ENCODE data around the gene TNNT3.

Gene TNNT3

GRCh38 chr11:1964955-1965354 lies 45.5 kb downstream of the TNNT3 start:
- no peak overlapping the region for H3K27ac ChIP-seq (ENCODE audit: low read depth, low read length)
- no peak overlapping the region for H3K4me3 ChIP-seq (ENCODE audit: low read depth in 1 of 2, low read length in 2 of 2)
- no peaks in the 10 kb centered on the region for H3K4me1 ChIP-seq (ENCODE audit: insufficient read depth, low read length)
- H3K27me3 ChIP-seq (ENCODE audit: control insufficient read depth in 1 of 2, insufficient read depth in 2 of 2, low read length in 2 of 2), result no peaks in the 10 kb centered on the region
- no peaks in the 10 kb centered on the region for H3K36me3 ChIP-seq (ENCODE audit: insufficient read depth, low read length)
- no peaks in the 10 kb centered on the region for H3K9me3 ChIP-seq (ENCODE audit: low read length)
- H3K9ac ChIP-seq (ENCODE audit: low read length), result no peak overlapping the region

- Histone ChIP-seq H3K9me3 (ENCODE audit: low read length) (no peaks in the 10 kb centered on the region), H3K27ac (ENCODE audit: low read depth, low read length) (no peak overlapping the region), H3K36me3 (ENCODE audit: insufficient read depth, low read length) (no peaks in the 10 kb centered on the region), H3K4me1 (ENCODE audit: insufficient read depth, low read length) (no peaks in the 10 kb centered on the region), H3K9ac (ENCODE audit: low read length) (no peak overlapping the region), H3K27me3 (ENCODE audit: control insufficient read depth in 1 of 2, insufficient read depth in 2 of 2, low read length in 2 of 2) (no peaks in the 10 kb centered on the region), H3K4me3 (ENCODE audit: low read depth in 1 of 2, low read length in 2 of 2) (no peak overlapping the region)
Measured at GRCh38 chr11:1966531-1966930, 47.0 kb downstream of the TNNT3 start.

- Histone ChIP-seq H3K9me3 (ENCODE audit: low read length) (no peaks in the 10 kb centered on the region), H3K36me3 (ENCODE audit: insufficient read depth, low read length) (no peaks in the 10 kb centered on the region), H3K4me1 (ENCODE audit: insufficient read depth, low read length) (no peaks in the 10 kb centered on the region), H3K27ac (ENCODE audit: low read depth, low read length) (no peak overlapping the region), H3K27me3 (ENCODE audit: control insufficient read depth in 1 of 2, insufficient read depth in 2 of 2, low read length in 2 of 2) (no peaks in the 10 kb centered on the region), H3K9ac (ENCODE audit: low read length) (no peak overlapping the region), H3K4me3 (ENCODE audit: low read depth in 1 of 2, low read length in 2 of 2) (no peak overlapping the region)
Measured at GRCh38 chr11:1967641-1968225, 48.2 kb downstream of the TNNT3 start.

- no peak overlapping the region for H3K4me3 ChIP-seq (ENCODE audit: low read depth in 1 of 2, low read length in 2 of 2)
- H3K4me1 ChIP-seq (ENCODE audit: insufficient read depth, low read length), result no peaks in the 10 kb centered on the region
- no peaks in the 10 kb centered on the region for H3K27me3 ChIP-seq (ENCODE audit: control insufficient read depth in 1 of 2, insufficient read depth in 2 of 2, low read length in 2 of 2)
- H3K27ac ChIP-seq (ENCODE audit: low read depth, low read length), result no peak overlapping the region
- no peaks in the 10 kb centered on the region for H3K9me3 ChIP-seq (ENCODE audit: low read length)
- H3K36me3 ChIP-seq (ENCODE audit: insufficient read depth, low read length), result no peaks in the 10 kb centered on the region
- H3K9ac ChIP-seq (ENCODE audit: low read length), result no peak overlapping the region
Measured at GRCh38 chr11:1968454-1969002, 49.0 kb downstream of the TNNT3 start.

GRCh38 chr11:1969035-1969434 lies 49.5 kb downstream of the TNNT3 start:
- Histone ChIP-seq H3K27me3 (ENCODE audit: control insufficient read depth in 1 of 2, insufficient read depth in 2 of 2, low read length in 2 of 2) (no peaks in the 10 kb centered on the region), H3K4me3 (ENCODE audit: low read depth in 1 of 2, low read length in 2 of 2) (no peak overlapping the region), H3K4me1 (ENCODE audit: insufficient read depth, low read length) (no peaks in the 10 kb centered on the region), H3K9me3 (ENCODE audit: low read length) (no peaks in the 10 kb centered on the region), H3K9ac (ENCODE audit: low read length) (no peak overlapping the region), H3K27ac (ENCODE audit: low read depth, low read length) (no peak overlapping the region), H3K36me3 (ENCODE audit: insufficient read depth, low read length) (no peaks in the 10 kb centered on the region)

- no peaks in the 10 kb centered on the region for H3K27me3 ChIP-seq (ENCODE audit: control insufficient read depth in 1 of 2, insufficient read depth in 2 of 2, low read length in 2 of 2)
- no peaks in the 10 kb centered on the region for H3K36me3 ChIP-seq (ENCODE audit: insufficient read depth, low read length)
- H3K27ac ChIP-seq (ENCODE audit: low read depth, low read length), result no peak overlapping the region
- H3K4me1 ChIP-seq (ENCODE audit: insufficient read depth, low read length), result no peaks in the 10 kb centered on the region
- H3K4me3 ChIP-seq (ENCODE audit: low read depth in 1 of 2, low read length in 2 of 2), result no peak overlapping the region
- H3K9ac ChIP-seq (ENCODE audit: low read length), result no peak overlapping the region
- no peaks in the 10 kb centered on the region for H3K9me3 ChIP-seq (ENCODE audit: low read length)
Measured at GRCh38 chr11:1969776-1970175, 50.3 kb downstream of the TNNT3 start.

GRCh38 chr11:1970956-1971355 lies 51.5 kb downstream of the TNNT3 start:
- no peaks in the 10 kb centered on the region for H3K9me3 ChIP-seq (ENCODE audit: low read length)
- no peaks in the 10 kb centered on the region for H3K4me1 ChIP-seq (ENCODE audit: insufficient read depth, low read length)
- no peak overlapping the region for H3K27ac ChIP-seq (ENCODE audit: low read depth, low read length)
- H3K36me3 ChIP-seq (ENCODE audit: insufficient read depth, low read length), result no peaks in the 10 kb centered on the region
- no peak overlapping the region for H3K9ac ChIP-seq (ENCODE audit: low read length)
- no peaks in the 10 kb centered on the region for H3K27me3 ChIP-seq (ENCODE audit: control insufficient read depth in 1 of 2, insufficient read depth in 2 of 2, low read length in 2 of 2)
- no peak overlapping the region for H3K4me3 ChIP-seq (ENCODE audit: low read depth in 1 of 2, low read length in 2 of 2)

- Histone ChIP-seq H3K9ac (ENCODE audit: low read length) (no peak overlapping the region), H3K36me3 (ENCODE audit: insufficient read depth, low read length) (no peaks in the 10 kb centered on the region), H3K9me3 (ENCODE audit: low read length) (no peaks in the 10 kb centered on the region), H3K27ac (ENCODE audit: low read depth, low read length) (no peak overlapping the region), H3K27me3 (ENCODE audit: control insufficient read depth in 1 of 2, insufficient read depth in 2 of 2, low read length in 2 of 2) (no peaks in the 10 kb centered on the region), H3K4me3 (ENCODE audit: low read depth in 1 of 2, low read length in 2 of 2) (no peak overlapping the region), H3K4me1 (ENCODE audit: insufficient read depth, low read length) (no peaks in the 10 kb centered on the region)
Measured at GRCh38 chr11:1975185-1975584, 55.7 kb downstream of the TNNT3 start.

GRCh38 chr11:1978720-1979473 lies 59.4 kb downstream of the TNNT3 start:
- Histone ChIP-seq H3K9ac (ENCODE audit: low read length) (no peak overlapping the region), H3K27me3 (ENCODE audit: control insufficient read depth in 1 of 2, insufficient read depth in 2 of 2, low read length in 2 of 2) (no peaks in the 10 kb centered on the region), H3K27ac (ENCODE audit: low read depth, low read length) (no peak overlapping the region), H3K4me3 (ENCODE audit: low read depth in 1 of 2, low read length in 2 of 2) (no peak overlapping the region), H3K36me3 (ENCODE audit: insufficient read depth, low read length) (no peaks in the 10 kb centered on the region), H3K9me3 (ENCODE audit: low read length) (no peaks in the 10 kb centered on the region), H3K4me1 (ENCODE audit: insufficient read depth, low read length) (no peaks in the 10 kb centered on the region)

- no peak overlapping the region for H3K9ac ChIP-seq (ENCODE audit: low read length)
- no peaks in the 10 kb centered on the region for H3K27me3 ChIP-seq (ENCODE audit: control insufficient read depth in 1 of 2, insufficient read depth in 2 of 2, low read length in 2 of 2)
- no peaks in the 10 kb centered on the region for H3K9me3 ChIP-seq (ENCODE audit: low read length)
- H3K36me3 ChIP-seq (ENCODE audit: insufficient read depth, low read length), result no peaks in the 10 kb centered on the region
- no peaks in the 10 kb centered on the region for H3K4me1 ChIP-seq (ENCODE audit: insufficient read depth, low read length)
- no peak overlapping the region for H3K27ac ChIP-seq (ENCODE audit: low read depth, low read length)
- no peak overlapping the region for H3K4me3 ChIP-seq (ENCODE audit: low read depth in 1 of 2, low read length in 2 of 2)
Measured at GRCh38 chr11:1979607-1980006, 60.1 kb downstream of the TNNT3 start.

- no peaks in the 10 kb centered on the region for H3K4me1 ChIP-seq (ENCODE audit: insufficient read depth, low read length)
- H3K27me3 ChIP-seq (ENCODE audit: control insufficient read depth in 1 of 2, insufficient read depth in 2 of 2, low read length in 2 of 2), result no peaks in the 10 kb centered on the region
- no peak overlapping the region for H3K27ac ChIP-seq (ENCODE audit: low read depth, low read length)
- H3K9ac ChIP-seq (ENCODE audit: low read length), result no peak overlapping the region
- H3K9me3 ChIP-seq (ENCODE audit: low read length), result no peaks in the 10 kb centered on the region
- H3K4me3 ChIP-seq (ENCODE audit: low read depth in 1 of 2, low read length in 2 of 2), result no peak overlapping the region
- H3K36me3 ChIP-seq (ENCODE audit: insufficient read depth, low read length), result no peaks in the 10 kb centered on the region
Measured at GRCh38 chr11:1982873-1983600, 63.5 kb downstream of the TNNT3 start.

Data from muscle layer of colon (tissue), 2 donors.